Tibial artery (tissue), 4 donors: ENCODE measurements around the gene AP2A2.

Source experiments
- DNase-seq, 2 donors: peaks; one replicate each; pipeline ENCODE4 v3.0.0-alpha.2; 2019
- H3K27ac ChIP-seq, 2 donors: fragments of 200-600 bp; sonication (generic) in 1 of 2; 1 replicate in 1 of 2; 2 replicates in 1 of 2; pipeline ENCODE4 v1.5.1; 2018 to 2019; ENCODE audit warnings: mild to moderate bottlenecking in 1 of 2
- H3K27me3 ChIP-seq, 2 donors: fragments of 200-600 bp; sonication (generic) in 1 of 2; one replicate each; pipeline versions ENCODE4 v1.5.1 to v1.6.0; 2016 to 2019
- H3K36me3 ChIP-seq, 3 donors: fragments of 200-600 bp; sonication (generic) in 2 of 3; one replicate each; pipeline ENCODE4 v1.5.1; 2016 to 2019; ENCODE audit warnings: mild to moderate bottlenecking in 2 of 3
- H3K4me1 ChIP-seq, 4 donors: fragments of 200-600 bp; sonication (generic) in 2 of 4; 1 replicate in 3 of 4; 2 replicates in 1 of 4; pipeline ENCODE4 v1.5.1; 2016 to 2019
- H3K4me3 ChIP-seq, 2 donors: fragments of 200-600 bp; sonication (generic) in 1 of 2; 1 replicate in 1 of 2; 2 replicates in 1 of 2; pipeline ENCODE4 v1.5.1; 2018 to 2019; ENCODE audit warnings: mild to moderate bottlenecking in 2 of 2
- H3K9me3 ChIP-seq, 3 donors: fragments of 200-600 bp; sonication (generic) in 1 of 3; one replicate each; pipeline ENCODE4 v1.5.1; 2016 to 2019
- intact Hi-C: fragments of 100-400 bp; cut with DNase I; formaldehyde crosslinking; loops from one replicate; pipeline ENCODE4 v1.15.0; 2023; ENCODE audit warnings: low total_unique reads
- TF ChIP-seq, protein P1 (sequence below), 2 experiments: fragments of 200-600 bp in 1 of 2; fragments of 450-650 bp in 1 of 2; IDR thresholded peaks; one replicate each; pipeline ENCODE4 v1.5.1; 2017 to 2019; ENCODE audit warnings: antibody characterized with exemption in 2 of 2, mild to moderate bottlenecking in 1 of 2, moderate library complexity in 1 of 2

The AP2A2 gene

DNA sequence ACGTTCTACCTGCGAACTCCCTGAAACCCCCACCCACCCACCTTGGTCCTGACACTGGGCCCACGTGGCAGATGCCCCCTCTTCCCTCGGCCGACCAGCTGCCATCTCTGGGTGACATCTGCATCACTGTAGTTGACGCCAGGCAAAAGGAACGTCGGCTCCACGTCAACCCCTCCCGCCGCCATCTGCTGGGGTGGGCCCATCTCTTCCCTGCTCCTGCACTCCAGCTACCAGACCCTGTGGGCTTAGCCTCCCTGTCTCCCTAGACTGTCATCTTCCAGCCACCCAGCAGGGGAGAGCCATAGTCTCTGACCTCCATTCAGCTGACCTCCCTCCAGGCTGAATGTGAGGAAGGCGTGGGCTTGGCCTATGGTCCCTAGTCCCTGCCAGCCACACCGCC is 36.4 kb upstream of the AP2A2 start:
- no peak for DNase-seq
- H3K9me3 ChIP-seq = no peaks in the 10 kb centered on the region
- H3K27me3 ChIP-seq = no peaks in the 10 kb centered on the region
- intact Hi-C loops = no loop called here
- H3K27ac ChIP-seq = no peak overlapping the region
- TF ChIP-seq, protein P1, sequence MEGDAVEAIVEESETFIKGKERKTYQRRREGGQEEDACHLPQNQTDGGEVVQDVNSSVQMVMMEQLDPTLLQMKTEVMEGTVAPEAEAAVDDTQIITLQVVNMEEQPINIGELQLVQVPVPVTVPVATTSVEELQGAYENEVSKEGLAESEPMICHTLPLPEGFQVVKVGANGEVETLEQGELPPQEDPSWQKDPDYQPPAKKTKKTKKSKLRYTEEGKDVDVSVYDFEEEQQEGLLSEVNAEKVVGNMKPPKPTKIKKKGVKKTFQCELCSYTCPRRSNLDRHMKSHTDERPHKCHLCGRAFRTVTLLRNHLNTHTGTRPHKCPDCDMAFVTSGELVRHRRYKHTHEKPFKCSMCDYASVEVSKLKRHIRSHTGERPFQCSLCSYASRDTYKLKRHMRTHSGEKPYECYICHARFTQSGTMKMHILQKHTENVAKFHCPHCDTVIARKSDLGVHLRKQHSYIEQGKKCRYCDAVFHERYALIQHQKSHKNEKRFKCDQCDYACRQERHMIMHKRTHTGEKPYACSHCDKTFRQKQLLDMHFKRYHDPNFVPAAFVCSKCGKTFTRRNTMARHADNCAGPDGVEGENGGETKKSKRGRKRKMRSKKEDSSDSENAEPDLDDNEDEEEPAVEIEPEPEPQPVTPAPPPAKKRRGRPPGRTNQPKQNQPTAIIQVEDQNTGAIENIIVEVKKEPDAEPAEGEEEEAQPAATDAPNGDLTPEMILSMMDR (IDR thresholded peaks at IDR 0.05) = no peak
- H3K4me3 ChIP-seq = no peak overlapping the region
- H3K4me1 ChIP-seq = no peaks in the 10 kb centered on the region
- H3K36me3 ChIP-seq = peaks cover 3 to 89% (median 10%) of the 10 kb centered on the region in 3 donors

DNA sequence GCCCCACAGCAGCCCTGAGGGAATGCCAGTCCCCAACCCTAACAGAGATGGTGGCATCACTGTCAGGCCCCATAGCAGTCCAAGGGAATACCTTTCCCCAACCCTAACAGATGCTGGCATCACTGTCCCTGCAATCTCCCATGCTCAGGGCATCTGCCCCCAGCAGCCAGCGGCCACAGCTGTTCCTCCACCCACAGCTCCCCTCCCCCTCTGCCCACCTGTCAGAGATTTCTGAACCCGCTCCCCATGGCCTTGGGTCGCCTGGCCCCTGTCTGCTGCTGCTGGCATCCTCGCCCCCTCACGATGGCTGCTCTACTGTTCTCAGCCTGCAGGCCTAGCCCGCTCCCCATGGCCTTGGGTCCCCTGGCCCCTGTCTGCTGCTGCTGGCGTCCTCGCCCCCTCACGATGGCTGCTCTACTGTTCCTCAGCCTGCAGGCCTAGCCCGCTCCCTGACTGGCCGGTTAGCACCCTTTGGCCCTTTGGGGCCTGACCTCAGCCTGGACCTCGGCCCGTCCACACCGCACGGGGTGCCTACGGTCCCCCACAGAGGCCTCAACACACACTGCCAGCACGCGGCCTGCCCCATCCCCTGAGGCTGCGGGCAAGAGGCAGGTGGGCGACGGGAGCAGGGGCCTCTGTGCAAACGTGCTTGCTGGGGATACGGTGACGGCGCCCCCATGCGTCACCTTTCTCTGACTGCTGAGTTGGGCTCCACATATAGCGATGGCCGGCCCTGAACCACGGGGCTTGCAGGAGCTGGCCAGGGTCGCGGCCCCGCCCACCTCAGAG is 35.8 kb upstream of the AP2A2 start:
- Histone ChIP-seq H3K27me3 (no peaks in the 10 kb centered on the region), H3K27ac (no peak overlapping the region), H3K4me3 (no peak overlapping the region), H3K4me1 (no peaks in the 10 kb centered on the region), H3K36me3 (peaks cover 3 to 89% (median 10%) of the 10 kb centered on the region in 3 donors), H3K9me3 (no peaks in the 10 kb centered on the region)
- no peak for DNase-seq
- intact Hi-C loops = no loop called here
- TF ChIP-seq, protein P1 (IDR thresholded peaks at IDR 0.05) = no peak

DNA sequence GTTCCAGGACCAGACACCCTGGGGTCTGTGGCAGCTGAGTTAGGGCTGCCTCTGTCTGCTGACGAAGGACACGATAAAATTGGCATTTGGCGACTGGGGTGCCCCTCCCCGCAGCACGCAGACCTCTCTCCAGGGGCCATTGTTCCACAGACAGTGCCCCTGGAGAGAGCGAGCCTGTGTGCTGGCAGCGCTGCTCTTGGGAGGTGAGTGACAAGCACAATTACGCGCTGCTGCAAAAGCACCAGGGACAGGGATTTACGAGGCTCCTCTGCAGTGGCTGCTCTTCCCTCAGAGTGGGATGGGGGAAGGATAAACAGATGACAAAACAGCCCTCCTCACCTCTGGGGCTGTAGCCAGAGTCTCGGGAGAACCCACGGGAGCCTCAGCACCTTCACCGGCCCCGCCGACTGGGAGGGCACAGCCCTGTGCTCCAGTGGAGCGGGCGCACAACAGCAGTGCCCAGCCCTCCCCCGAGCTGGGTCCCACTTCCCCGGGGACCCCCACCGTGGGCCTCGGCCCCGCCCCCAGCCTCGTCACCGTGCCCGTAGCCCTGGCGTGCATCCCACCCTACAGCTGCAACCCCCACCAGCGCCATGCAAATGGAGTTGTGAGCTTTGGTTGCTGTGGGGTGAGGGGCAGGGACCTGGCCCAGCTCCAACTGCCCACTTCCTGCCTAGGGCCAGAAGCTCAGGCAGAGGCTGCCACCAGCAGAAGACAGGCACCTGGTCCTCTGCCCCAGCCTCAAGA is 34.7 kb upstream of the AP2A2 start:
- Histone ChIP-seq H3K4me3 (no peak overlapping the region), H3K4me1 (no peaks in the 10 kb centered on the region), H3K27ac (no peak overlapping the region), H3K27me3 (no peaks in the 10 kb centered on the region), H3K36me3 (peaks cover 3 to 87% (median 10%) of the 10 kb centered on the region in 3 donors), H3K9me3 (no peaks in the 10 kb centered on the region)
- TF ChIP-seq, protein P1 (IDR thresholded peaks at IDR 0.05) = no peak
- no peak for DNase-seq
- intact Hi-C loops = no loop called here

DNA sequence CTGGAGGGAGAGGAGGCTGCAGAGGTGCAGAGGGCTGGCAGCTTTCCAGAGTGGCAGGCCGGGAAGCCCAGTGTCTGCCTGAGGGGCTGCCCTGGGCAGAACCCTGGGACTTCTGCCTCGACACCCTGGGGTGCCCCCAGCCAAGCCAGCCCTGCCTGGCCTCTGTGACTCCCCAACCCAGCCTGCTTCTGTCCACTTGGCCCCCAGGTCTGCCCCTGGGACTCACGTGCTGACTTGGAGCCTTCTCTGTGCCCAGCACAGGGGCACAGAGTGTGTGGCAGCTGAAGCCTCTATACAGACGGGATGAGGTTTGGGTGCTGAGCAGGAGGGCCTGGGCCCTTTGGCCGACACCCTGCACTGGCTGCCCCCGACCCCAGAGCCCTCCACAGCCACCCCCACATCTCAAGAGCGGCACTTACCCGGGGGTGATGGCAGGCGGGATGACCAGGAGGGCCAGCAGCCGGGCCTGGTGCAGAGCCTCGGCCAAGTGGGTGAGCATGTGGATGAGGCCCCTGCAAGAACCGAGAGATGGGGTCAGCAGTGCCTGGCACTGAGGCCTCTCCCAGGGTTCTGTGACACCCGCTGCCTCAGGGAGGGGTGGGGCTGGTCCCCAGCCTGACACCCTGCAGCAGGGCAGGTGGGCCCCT is 32.5 kb upstream of the AP2A2 start:
- intact Hi-C loops = no loop called here
- no peak for DNase-seq
- peaks cover 0 to 75% (median 2%) of the 10 kb centered on the region in 3 donors for H3K36me3 ChIP-seq

DNA sequence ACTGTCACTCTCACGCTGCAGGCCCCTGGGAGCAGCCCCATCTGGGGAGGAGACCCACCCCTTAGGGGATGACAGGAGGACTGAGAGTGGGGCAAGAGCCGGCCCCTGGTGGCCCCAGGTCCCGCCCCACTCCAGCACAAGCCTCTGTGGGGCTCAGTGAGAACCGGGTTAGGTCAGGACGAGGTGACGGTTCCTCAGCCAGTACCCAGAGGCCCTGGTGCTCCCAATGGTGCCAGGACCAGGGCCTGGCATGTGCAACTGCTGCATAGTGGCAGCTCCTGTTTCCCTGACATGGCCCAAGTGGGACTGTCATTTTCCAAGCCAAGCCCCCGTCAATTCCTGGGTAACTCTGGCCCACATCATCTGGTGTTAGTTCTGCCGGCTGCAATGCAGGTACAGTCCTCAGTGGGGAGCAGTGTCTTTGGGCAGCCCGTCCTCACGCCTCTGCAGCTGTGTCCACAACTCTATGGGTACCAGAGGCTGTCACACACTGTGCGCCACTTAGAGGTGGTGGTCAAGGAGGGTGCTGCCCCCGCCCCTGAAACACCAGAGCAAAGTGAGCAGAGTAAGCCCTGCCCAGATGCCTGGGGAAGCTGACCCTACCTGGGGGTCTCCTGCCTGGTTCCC is 31.0 kb upstream of the AP2A2 start:
- no peak overlapping the region for H3K27ac ChIP-seq
- H3K36me3 ChIP-seq = peaks cover 14 to 75% (median 17%) of the 10 kb centered on the region in 3 donors
- no peak for DNase-seq
- intact Hi-C loops = no loop called here
- no peaks in the 10 kb centered on the region for H3K27me3 ChIP-seq
- no peak overlapping the region for H3K4me3 ChIP-seq
- no peaks in the 10 kb centered on the region for H3K9me3 ChIP-seq
- TF ChIP-seq, protein P1 (IDR thresholded peaks at IDR 0.05) = no peak
- no peaks in the 10 kb centered on the region for H3K4me1 ChIP-seq

More for the DNA sequence above, 32.5 kb upstream of the AP2A2 start:
- Histone ChIP-seq H3K27me3 (no peaks in the 10 kb centered on the region), H3K4me1 (no peaks in the 10 kb centered on the region), H3K4me3 (no peak overlapping the region), H3K9me3 (no peaks in the 10 kb centered on the region), H3K27ac (no peak overlapping the region)
- TF ChIP-seq, protein P1 (IDR thresholded peaks at IDR 0.05) = no peak
